ENCODE results near the gene GRAMD1B. TPM values are rescaled to one million over a fixed set of nuclear protein-coding genes. Genes with fewer than 3 reads are reported as not detected.

The GRAMD1B gene
- 1 to 10 TPM; 3.1 to 3.5 TPM for total RNA-seq
- long read RNA-seq, partial matches to known transcripts, result 1 of 4 reads
- long read RNA-seq, other reads (novel, unspliced or antisense), result 3 of 4 reads

- intact Hi-C loops (cut with DNase I, micrococcal nuclease), result no loop called here
- ATAC-seq (peak; percentile 65), DNase-seq (peak; percentile 36 to 63)
These were observed at the start of gene GRAMD1B for GRCh38 chr11:123429913-123430720. Gene GRAMD1B, plus strand, starts transcription at chr11:123430269. Its CDS starts 524 bp downstream, at chr11:123430793.

- no peak for DNase-seq
- intact Hi-C loops (cut with DNase I, micrococcal nuclease), result no loop called here
- ATAC-seq, result no peak
These were observed 48.9 kb upstream of the GRAMD1B start for GRCh38 chr11:123381149-123381548.

GRCh38 chr11:123381817-123382554, 48.1 kb upstream of the GRAMD1B start:
- DNase-seq, result no peak
- intact Hi-C loops (cut with DNase I, micrococcal nuclease), result no loop called here
- ATAC-seq, result no peak

- ATAC-seq (no peak), DNase-seq (no peak)
- intact Hi-C loops (cut with DNase I, micrococcal nuclease), result no loop called here
These were observed 47.5 kb upstream of the GRAMD1B start for GRCh38 chr11:123382555-123383074.

GRCh38 chr11:123384116-123384515, 46.0 kb upstream of the GRAMD1B start:
- intact Hi-C loops (cut with DNase I, micrococcal nuclease), result no loop called here
- no peak for ATAC-seq

GRCh38 chr11:123386796-123387510, 43.1 kb upstream of the GRAMD1B start:
- ATAC-seq, result no peak
- intact Hi-C loops (cut with DNase I, micrococcal nuclease), result no loop called here
- DNase-seq, result no peak

More at GRCh38 chr11:123384116-123384515, 46.0 kb upstream of the GRAMD1B start:
- DNase-seq, result no peak

- intact Hi-C loops (cut with DNase I, micrococcal nuclease), result no loop called here
- DNase-seq (no peak), ATAC-seq (no peak)
These were observed 41.4 kb upstream of the GRAMD1B start for GRCh38 chr11:123388640-123389039.

GRCh38 chr11:123390146-123390545, 39.9 kb upstream of the GRAMD1B start:
- ATAC-seq (no peak), DNase-seq (no peak)
- intact Hi-C loops (cut with DNase I, micrococcal nuclease), result no loop called here

- DNase-seq (no peak), ATAC-seq (no peak)
- intact Hi-C loops (cut with DNase I, micrococcal nuclease), result no loop called here
These were observed 38.3 kb upstream of the GRAMD1B start for GRCh38 chr11:123391646-123392348.

- no peak for DNase-seq
- no peak for ATAC-seq
- intact Hi-C loops (cut with DNase I, micrococcal nuclease), result no loop called here
These were observed 37.6 kb upstream of the GRAMD1B start for GRCh38 chr11:123392431-123392830.

GRCh38 chr11:123392844-123393243, 37.2 kb upstream of the GRAMD1B start:
- ATAC-seq (no peak), DNase-seq (no peak)
- intact Hi-C loops (cut with DNase I, micrococcal nuclease), result no loop called here

- ATAC-seq (no peak), DNase-seq (no peak)
- intact Hi-C loops (cut with DNase I, micrococcal nuclease), result no loop called here
These were observed 36.6 kb upstream of the GRAMD1B start for GRCh38 chr11:123393312-123393927.

- no peak for DNase-seq
- no peak for ATAC-seq
- intact Hi-C loops (cut with DNase I, micrococcal nuclease), result loop anchor here in 1 of 2 donors (5.0 kb wide), 1 partner anchor 73 kb away; no protein-coding TSS in a partner anchor
These were observed 25.4 kb upstream of the GRAMD1B start for GRCh38 chr11:123404676-123405075.

GRCh38 chr11:123405123-123405592, 24.9 kb upstream of the GRAMD1B start:
- ATAC-seq (no peak), DNase-seq (no peak)
- intact Hi-C loops (cut with DNase I, micrococcal nuclease), result loop anchor here in 1 of 2 donors (5.0 kb wide), 1 partner anchor 72 kb away; no protein-coding TSS in a partner anchor

- ATAC-seq, result no peak
- no peak for DNase-seq
- intact Hi-C loops (cut with DNase I, micrococcal nuclease), result loop anchor here in 1 of 2 donors (5.0 kb wide), 1 partner anchor 71 kb away; no protein-coding TSS in a partner anchor
These were observed 23.5 kb upstream of the GRAMD1B start for GRCh38 chr11:123406441-123407129.

GRCh38 chr11:123407130-123407995, 22.7 kb upstream of the GRAMD1B start:
- intact Hi-C loops (cut with DNase I, micrococcal nuclease), result loop anchor here in 1 of 2 donors (5.0 kb wide), 1 partner anchor 70 kb away; no protein-coding TSS in a partner anchor
- peak; percentile 89 for ATAC-seq
- peak; percentile 62 to 80 for DNase-seq

Data from left colon (tissue), 2 donors.